ENCODE results near the gene GARIN5A.
"Not testable (repeated sequence)": the region's sequence is repeated elsewhere in the genome, so short reads cannot be mapped to it uniquely, and the experiment has no call there.

The GARIN5A gene

DNA sequence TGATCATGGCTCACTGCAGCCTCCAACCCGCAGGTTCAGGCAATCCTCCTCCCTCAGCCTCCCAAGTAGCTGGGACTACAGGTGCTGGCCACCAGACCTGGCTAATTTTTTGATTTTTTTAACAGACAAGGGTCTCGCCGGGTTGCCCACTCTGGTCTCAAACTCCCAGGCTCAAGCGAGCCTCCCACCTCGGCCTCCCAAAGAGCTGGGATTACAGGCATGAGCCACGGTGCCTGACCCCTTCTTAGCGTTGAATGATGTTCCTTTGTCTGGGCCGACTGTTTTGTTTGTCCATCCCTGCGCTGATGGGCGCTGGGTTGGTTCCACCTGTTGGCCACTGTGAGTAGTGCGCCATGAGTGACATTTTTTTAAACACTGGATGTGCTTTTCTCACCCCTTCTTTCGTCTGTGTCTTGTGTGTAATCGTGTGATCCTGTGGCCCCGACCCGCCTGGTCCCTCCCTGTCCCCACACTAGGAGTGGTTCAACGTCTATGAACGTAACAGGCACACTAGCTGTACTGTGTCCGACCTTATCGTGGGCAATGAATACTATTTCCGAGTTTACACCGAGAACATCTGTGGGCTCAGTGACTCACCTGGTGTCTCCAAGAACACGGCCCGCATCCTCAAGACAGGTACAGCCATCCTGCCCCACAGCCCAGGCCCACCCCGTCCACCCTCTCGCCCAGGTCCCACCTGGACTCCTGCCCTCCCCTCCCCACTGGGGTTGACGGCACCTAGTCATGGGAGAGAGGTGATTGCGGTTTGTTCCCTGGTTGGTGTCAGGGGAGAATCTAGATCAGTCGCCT is 15.4 kb downstream of the GARIN5A start:
- DNase-seq = no peak

GRCh38 chr19:50460161-50460765 is 16.4 kb downstream of the GARIN5A start:
- DNase-seq = no peak

- DNase-seq = no peak
Observed at GRCh38 chr19:50459638-50460037, 17.0 kb downstream of the GARIN5A start.

GRCh38 chr19:50459067-50459456 is 17.6 kb downstream of the GARIN5A start:
- DNase-seq = no peak

DNA sequence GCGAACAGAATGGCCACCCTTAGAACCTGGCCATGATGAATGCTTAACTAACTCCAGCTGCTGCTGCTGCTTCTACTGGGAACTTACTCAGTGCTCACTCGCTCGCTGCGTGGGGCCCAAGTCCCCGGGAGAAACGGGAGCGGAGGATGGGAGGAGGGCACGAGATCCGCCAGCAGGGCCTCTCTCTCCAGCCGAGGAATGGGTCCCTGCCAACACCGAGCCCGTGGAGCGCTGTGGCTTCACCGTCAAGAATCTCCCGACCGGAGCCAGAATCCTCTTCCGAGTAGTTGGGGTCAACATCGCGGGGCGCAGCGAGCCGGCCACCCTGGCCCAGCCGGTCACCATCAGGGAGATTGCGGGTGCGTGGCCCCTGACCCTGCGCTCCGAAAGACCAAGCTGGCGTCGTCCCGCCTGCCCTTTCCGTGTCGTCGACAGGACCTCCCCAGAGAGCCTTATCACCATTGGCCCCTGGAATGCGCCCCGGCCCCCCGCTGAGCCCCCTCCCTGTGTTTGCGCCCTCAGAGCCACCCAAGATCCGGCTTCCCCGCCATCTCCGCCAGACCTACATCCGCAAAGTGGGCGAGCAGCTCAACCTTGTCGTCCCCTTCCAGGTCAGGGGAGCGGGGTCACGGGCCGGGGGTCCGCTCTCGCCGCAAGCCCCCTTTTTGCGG is 18.1 kb downstream of the GARIN5A start:
- DNase-seq = no peak

DNA sequence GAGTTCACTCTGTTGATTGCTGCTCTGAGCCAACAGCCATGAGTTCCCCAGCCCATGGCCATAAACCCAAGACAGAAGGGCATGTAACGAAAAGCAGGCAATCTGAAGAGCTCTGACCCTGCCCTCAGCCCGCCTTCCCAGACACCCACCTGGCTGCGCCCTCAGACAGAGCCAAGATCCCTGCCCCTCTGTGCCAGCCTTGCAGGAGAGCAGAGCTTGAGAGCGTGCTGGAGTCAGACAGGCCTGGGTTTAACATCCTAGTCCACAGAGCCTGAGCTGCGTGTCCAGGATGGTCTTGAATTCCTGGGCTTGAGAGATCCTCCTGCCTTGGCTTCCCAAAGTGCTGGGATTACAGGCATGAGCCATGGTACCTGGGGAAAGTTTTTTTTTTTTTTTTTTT is 19.3 kb downstream of the GARIN5A start:
- no peak for DNase-seq

GRCh38 chr19:50455992-50456391 is 20.7 kb downstream of the GARIN5A start:
- DNase-seq = no peak

- DNase-seq = no peak
Observed at GRCh38 chr19:50453243-50453642, 23.4 kb downstream of the GARIN5A start.

- no peak for DNase-seq
Observed at GRCh38 chr19:50451223-50451534, 25.5 kb downstream of the GARIN5A start.

- no peak for DNase-seq
Observed at GRCh38 chr19:50450369-50451222, 26.1 kb downstream of the GARIN5A start.

DNA sequence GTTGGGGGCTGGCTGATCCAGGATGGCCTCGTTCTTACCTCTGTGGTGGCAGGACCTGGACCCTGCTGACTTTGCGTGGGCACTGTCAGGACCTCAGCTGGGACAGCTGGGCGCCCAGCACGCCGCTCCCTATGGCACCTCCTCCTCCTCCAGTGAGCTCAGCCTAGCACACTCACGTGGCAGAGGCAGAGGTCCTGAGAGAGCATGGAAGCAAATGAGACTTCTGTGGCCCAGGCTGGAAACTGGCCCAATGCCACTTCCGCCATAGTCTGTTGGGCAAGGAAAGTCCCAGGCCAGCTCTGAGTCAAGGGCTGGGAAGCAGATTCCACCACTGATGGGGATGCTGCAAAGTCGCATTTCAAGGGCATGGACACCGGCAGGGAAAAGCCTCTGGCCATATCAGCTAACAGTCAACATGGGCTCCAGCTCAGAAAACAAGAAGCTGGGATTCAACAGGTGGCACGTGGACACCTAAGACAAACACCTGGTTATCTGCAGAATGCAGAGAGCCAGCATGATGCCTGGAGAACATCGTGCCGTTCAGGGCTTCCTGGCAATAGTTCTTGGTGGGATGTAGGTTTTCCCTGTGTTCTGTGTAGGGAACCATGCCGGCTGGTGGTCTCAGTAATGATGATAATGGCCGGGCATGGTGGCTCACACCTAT is 27.3 kb downstream of the GARIN5A start:
- no peak for DNase-seq

DNA sequence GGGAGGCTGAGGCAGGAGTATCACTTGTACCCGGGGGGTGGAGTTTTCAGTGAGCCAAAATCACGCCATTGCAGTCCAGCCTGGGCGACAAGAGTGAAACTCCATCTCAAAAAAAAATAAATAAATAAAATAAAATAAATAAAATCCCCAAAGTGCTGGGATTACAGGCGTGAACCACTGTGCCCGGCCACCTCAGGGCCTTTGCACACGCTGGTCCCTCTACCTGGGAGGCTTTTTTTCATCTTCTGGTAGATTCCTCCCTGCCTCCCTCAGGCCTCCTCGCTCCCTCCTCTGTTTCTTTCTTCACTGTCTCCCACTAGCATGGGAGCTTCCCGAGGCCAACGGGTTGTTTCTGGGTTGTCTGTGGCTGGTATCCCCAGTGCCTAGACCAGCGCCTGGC is 28.9 kb downstream of the GARIN5A start:
- DNase-seq = no peak

DNA sequence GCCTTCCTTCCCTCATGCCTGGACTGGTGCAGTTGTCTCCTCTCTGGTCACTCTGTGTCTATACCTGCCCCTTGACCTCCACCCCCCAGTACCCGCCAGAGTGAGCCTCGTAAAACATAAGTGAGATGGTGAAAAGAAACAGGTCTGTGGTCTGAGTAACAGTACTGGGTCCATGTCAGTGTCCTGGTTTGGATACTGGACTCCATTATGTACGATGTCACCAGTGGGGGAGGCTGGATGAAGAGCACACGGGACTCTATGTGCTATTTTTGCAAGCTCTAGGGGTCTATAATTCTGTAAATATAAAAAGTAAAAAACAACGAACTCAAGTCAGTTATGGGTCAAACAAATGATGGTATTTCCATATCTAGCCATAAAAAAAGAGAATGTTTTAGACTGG is 29.6 kb downstream of the GARIN5A start:
- DNase-seq = no peak

DNA sequence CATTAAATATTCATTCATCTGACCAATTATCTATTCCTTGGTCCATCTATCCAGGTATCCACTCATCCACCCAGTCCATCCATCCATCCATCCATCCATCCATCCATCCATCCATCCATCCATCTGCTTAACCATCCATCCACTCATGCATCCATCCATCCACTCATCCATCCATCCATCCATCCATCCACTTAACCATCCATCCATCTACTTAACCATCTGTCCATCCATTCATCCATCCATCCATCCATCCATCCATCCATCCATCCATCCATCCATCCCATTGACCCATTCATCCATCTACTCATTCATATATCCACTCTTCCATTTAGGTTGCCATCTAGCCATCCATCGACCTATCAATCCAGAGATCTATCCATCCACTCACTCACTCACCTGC is 32.6 kb downstream of the GARIN5A start:
- DNase-seq = no peak

- DNase-seq = not testable (repeated sequence)
Observed at GRCh38 chr19:50439130-50439529, 37.5 kb downstream of the GARIN5A start.

- no peak for DNase-seq
Observed at GRCh38 chr19:50437862-50438449, 38.7 kb downstream of the GARIN5A start.

DNA sequence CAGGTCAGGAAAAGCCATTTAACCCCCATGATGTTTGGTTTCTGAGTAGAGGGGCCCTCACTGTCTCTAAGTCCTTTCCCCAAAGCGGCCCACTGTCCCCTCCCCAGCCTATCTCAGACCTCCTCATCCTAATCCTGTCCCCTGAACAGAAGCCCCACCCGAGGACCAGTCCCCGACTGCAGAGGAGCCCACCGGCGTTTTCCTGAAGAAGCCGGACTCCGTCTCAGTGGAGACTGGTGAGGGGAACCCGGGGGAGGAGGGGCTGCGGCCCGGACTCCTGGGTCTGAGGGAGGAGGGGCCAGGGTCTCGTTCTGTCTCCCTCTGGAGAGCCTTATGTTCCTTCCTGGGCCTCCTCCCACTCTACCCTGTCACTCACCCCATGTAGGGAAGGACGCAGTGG is 41.0 kb downstream of the GARIN5A start:
- DNase-seq = no peak

DNA sequence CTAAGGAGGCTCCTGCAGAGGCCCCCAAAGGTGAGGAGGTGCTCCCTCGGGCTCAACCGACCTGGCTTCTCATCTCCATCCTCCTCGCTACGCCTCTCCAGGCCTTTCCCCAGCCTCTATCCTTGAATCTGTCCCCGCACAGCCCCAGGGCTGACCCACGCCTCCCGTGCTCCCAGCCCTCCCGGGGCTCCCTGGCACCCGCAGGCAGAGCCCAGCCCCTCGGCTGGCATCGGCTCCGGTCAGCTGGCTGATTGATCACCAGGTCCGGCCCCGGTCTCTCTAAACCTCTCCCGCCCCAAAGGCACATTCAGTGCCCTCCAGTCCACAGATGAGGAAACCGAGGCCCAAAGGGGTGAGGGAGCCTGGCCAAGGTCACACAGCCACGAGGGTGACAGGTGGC is 41.4 kb downstream of the GARIN5A start:
- no peak for DNase-seq

DNA sequence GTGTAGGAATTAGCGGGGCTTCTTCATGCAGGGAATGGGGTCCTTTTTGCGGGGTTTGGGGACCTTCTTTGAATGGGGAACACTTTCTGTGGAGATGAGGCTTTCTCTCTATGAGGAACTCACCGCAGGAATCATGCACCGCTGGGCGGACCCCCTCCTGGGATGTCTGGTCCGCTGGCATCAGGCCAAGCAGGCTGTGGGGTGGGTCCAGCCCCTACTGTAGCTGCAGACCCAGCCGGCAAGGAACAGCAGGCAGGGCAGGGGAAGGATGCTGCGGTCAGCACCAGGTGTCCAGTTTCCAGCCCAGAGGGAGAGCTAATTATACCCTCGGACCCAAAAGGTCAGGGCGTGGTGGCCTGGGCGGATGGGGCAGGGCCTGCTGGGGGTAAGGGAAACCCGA is 42.1 kb downstream of the GARIN5A start:
- DNase-seq = no peak

DNA sequence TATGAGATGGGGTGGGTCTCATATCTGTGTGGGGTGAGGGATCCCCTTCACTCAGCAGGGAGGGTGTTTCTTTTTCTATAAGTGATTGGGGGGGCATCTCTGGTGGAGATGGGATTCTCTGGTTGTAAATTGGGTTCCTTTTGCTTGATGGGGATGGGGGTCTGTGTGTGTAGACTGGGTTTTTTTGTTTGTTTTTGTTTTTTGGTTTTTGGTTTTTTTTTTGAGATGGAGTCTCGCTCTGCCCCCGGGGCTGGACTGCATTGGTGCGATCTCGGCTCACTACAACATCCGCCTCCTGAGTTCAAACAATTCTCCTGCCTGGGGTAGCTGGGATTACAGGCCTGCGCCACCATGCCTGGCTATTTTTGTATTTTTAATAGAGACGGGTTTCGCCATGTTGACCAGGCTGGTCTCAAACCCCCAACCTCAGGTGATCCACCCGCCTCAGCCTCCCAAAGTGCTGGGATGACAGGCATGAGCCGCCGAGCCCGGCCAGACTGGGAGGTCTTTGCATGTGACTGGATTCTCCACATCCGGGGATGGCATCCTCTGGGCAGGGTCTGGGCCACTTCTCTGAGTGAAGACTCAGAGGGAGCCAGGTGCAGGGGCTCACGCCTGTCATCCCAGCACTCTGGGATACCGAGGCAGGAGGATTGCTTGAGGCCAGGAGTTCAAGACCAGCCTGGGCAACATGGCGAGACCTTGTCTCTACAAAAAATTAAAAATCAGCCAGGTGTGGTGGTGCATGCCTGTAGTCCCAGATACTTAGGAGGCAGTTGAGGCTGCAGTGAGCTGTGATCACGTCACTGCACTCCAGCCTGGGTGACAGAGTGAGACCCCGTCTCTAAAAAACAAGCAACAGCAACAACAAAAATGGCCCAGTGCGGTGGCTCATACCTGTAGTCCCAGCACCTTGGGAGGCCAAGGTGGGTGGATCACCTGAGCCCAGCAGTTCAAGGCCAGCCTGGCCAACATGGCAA is 43.2 kb downstream of the GARIN5A start:
- no peak for DNase-seq
